Measurements from ENCODE around the gene ERBB2.
A peak's percentile ranks its signal among the peaks of the same experiment; 100 is the strongest.

The ERBB2 gene

DNA sequence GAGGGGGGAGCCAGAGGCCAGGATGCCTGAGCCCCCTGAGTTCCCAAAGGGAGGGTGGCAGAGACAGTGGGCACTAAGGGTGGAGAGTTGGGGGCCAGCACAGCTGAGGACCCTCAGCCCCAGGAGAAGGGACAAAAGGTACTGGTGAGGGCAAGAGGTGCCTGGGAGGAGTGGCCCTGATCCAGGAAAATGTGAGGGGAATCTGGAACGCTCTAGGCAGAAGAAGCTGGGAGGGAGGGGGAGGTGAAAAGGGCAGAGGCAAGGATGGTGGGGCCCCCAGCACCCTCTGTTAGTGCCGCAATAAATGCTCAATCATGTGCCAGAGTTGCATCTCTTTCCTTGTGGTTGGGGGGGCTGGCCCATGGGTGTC, 33.6 kb upstream of the ERBB2 start:
- DNase-seq, result no peak

DNA sequence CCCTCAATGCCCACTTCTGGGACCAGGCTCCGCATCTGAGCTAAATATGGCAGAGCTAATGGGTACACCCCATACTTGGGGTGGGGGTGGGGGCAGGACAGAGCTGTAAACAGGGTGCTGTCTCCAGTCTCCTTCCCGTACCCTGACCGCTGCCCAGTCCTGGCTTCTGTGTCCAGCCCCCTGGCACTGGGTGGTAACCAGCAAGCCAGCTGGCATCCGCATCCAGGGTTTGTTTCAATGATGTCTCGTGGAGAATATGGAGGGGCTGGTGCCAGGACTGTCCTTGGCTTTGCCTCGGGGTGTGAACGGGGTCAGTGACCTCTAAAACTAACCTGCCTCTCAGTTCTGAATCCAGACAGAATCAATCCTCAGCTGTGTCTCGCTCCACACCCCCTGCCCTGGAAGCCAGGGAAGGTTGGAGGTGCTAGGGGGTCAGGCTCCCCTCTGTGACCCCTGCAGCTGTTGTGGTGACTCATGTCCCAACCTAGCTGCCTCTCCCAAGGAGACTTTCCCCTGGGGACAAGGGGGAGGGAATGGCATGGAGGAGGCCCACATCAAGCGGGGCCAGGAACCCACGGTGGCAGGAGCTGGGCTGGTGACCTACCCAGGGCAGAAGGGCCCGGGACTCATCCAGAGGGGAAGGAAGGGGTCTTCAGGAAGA, 33.1 kb upstream of the ERBB2 start:
- no peak for DNase-seq

DNA sequence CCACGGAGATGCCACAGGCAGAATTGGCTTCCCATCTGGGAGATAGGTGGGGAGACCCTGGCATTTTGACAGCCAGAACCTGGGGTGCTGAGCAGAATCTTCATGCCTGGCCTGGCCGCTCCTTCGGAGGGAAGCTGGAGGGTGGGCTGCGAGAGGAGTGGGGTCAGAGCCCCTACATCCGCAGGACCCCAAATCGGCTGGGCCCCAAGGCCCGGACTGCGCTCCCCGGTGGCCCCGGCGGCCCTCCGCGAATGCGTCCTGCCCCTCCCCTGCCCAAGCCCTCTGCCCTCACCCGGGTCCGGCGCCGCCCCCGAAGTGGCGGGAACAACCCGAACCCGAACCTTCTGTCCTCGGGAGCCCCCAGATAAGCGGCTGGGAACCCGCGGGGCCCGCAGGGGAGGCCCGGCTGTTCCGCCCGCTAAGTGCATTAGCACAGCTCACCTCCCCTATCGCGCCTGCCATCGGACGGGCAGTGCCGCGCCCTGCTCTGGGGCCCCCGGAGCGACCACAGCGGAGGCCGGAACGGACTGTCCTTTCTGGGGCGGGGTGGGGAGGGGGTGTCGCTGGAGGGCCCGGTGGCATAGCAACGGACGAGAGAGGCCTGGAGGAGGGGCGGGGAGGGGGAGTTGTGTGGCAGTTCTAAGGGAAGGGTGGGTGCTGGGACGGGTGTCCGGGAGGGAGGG, 32.5 kb upstream of the ERBB2 start:
- no peak for DNase-seq

DNA sequence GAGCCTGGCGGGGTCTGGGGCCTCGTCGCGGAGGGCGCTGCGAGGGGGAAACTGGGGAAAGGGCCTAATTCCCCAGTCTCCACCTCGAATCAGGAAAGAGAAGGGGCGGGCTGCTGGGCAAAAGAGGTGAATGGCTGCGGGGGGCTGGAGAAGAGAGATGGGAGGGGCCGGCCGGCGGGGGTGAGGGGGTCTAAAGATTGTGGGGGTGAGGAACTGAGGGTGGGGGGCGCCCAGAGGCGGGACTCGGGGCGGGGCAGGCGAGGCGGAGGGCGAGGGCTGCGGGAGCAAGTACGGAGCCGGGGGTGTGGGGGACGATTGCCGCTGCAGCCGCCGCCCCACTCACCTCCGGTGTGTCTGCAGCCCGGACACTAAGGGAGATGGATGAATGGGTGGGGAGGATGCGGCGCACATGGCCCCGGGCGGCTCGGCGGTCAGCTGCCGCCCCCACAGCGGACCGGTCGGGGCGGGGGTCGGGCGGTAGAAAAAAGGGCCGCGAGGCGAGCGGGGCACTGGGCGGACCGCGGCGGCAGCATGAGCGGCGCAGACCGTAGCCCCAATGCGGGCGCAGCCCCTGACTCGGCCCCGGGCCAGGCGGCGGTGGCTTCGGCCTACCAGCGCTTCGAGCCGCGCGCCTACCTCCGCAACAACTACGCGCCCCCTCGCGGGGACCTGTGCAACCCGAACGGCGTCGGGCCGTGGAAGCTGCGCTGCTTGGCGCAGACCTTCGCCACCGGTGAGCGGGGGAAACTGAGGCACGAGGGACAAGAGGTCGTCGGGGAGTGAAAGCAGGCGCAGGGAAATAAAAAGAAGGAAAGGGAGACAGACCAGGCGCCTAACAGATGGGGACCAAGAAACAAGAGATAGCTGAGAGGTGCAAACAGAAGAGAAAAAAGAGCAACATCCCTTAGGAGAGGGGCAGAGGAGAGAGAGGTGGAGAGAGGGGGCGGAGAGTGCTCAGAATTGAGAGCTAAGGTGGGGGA, 31.6 kb upstream of the ERBB2 start, which contains the start of gene PNMT:
PNMT (plus strand) TSS at position 509 of the 980 bp plus-strand sequence; CDS start at position 532, 23 bp downstream.
- DNase-seq, result peak; percentile 53 to 70

DNA sequence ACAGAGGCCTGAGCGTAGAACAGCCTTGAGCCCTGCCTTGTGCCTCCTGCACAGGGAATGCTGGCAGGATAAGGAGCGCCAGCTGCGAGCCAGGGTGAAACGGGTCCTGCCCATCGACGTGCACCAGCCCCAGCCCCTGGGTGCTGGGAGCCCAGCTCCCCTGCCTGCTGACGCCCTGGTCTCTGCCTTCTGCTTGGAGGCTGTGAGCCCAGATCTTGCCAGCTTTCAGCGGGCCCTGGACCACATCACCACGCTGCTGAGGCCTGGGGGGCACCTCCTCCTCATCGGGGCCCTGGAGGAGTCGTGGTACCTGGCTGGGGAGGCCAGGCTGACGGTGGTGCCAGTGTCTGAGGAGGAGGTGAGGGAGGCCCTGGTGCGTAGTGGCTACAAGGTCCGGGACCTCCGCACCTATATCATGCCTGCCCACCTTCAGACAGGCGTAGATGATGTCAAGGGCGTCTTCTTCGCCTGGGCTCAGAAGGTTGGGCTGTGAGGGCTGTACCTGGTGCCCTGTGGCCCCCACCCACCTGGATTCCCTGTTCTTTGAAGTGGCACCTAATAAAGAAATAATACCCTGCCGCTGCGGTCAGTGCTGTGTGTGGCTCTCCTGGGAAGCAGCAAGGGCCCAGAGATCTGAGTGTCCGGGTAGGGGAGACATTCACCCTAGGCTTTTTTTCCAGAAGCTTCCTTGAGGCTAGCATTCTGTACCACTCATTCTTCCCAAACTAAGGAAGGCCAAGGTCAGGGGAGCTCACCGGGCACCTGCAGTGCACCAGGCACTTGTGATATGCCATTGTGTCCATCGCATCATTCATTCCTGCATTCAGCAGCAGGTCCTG, 29.7 kb upstream of the ERBB2 start:
- DNase-seq, result no peak

DNA sequence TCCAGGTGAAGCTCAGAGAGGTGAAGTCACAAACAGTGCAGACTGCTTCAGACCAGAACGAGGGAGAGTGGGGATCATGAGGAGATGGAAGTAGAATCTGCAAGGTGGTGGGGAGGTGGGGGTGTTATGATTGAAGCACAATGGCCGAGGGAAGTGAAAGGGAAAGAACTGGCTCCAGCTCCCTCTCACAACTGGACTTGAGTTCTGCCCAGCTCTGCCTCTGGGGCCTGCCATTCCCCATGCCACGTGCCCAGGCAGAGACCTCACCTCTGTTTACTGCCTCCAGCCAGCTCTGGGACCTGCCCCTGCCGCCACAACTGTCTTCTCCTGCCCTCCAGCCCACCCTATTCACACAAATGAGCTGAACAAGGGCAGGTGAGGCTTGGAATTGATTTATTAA, 29.1 kb upstream of the ERBB2 start:
- no peak for DNase-seq

DNA sequence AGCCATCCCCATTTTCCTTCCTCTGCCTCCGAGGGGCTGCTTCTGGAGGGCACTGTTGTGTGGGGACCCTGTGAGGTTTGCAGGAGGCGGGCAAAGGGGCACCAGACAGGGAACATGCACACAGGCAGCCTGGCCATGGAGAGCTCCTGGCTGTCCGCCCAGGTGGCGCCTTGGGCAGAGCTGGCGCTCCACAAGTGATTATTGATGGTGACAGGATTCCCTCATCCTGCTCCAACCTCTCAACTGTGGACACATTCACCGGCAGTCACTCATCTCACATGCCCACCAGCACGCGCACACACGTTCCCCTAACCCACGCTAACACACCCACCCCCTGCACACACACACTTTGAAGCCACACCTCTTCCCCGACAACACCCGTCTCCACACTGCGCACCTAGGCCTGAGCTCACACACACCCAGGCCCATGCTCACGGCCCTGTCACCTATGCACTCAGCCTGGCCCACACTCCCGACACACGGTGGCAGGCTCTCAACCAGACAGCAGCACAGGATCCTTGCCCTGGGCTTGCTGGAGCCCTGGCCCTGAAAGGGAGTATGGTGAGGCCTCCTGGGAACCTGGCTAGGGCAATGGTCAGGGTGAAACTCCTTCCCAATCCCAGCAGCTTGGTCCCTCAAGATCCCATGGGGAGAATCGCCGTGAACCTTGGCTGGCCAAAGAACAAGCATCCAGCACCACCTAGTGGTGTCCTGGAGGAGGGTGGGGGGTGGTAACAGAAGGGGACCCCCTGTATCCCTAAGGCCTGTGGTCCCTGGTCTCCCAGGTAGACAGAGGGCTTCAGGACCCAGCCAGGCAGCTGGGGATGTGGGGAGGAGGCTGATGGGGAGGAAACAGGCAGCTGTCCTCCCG, 28.0 kb upstream of the ERBB2 start:
- no peak for DNase-seq

DNA sequence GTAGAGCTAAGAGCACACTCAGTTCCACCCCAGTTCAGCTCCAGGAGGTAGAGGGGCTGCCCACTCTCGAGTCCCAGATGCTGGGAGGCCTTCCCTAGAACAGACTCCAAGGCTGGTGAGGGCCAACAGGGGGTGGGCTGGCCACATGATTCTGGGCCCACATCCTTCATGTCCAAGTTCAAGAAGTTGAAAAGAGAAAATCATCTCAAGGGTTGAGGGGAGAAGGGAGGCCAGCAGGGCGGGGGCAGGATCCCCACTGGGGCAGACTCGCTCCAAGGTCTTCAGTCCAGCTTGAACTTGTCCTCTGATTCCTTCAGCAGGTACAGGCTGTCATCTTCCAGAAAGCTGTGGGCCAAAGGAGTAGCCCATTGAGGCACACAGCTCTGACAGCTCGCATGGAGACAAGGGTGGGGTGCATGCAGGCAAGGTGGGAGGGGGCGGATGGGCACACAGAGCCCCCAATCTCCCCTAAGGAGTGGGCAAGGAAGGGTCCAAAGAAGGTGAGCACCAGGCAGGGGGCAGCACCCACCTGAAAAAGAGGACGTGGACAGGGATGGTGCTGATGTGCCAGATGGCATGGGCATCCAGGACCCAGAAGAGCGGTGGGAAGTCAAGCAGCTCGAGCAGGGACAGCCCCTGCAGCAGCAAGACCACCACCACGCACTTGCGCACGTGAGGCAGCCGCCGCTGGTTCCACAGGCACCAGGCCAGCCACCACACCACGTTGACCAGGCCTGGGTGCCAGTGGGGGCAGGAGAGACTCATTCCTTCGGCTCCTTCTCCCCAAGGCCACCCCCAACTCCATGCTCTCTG, 27.1 kb upstream of the ERBB2 start:
- DNase-seq, result no peak

DNA sequence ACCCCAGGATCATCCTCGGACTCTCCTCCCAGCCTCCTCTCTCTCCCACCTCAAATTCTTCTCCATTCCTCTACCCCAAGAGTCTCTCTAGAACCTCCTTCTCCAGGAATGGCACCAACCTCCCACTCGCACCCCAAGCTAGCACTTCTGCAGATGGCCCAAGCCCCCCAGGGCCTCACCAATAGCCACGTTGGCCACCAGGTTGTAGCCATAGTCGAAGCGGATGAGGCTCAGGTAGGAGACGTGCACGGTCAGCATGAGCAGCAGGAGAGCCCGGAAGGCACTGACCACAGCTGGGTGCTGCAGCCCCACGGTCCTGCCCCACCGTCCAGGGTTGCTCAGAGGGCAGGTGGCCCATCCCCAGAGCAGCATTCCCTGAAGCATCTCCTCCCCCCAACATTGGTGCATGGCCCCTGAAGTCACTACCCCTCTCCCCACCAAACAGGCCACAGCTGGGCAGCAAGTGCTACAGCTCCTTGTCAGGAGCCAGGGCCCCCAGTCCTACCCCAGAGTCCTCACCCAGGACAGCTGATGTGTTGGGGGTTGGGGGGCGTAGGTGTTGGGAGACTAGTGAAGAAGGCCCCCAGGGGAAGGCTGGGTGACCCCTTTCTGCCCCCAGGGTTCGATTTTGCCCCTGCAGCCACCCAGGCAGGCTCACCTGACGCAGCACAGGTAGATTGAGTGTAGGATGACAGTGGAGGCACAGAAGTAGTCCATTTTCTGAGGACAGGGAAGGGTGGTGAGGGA, 26.4 kb upstream of the ERBB2 start:
- DNase-seq, result no peak

DNA sequence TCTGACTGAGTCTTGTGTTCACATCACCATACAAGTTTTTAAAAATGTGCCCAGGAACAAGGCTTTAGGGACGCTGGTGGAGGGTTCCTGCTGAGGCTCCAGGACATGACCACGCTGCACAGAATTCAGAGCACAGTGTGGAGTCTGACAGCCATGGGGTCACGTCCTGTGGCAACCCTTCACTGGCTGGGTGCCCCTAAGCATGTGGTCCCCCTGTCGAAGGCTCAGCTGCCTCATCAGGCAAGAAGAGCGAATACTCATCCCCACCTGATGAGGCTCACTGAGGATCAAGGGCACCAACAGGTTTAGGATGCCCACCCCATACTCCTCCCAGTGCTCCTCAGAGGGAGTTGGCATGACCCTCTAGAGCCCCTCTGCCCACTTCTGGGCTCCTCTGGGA, 25.7 kb upstream of the ERBB2 start:
- DNase-seq, result no peak

DNA sequence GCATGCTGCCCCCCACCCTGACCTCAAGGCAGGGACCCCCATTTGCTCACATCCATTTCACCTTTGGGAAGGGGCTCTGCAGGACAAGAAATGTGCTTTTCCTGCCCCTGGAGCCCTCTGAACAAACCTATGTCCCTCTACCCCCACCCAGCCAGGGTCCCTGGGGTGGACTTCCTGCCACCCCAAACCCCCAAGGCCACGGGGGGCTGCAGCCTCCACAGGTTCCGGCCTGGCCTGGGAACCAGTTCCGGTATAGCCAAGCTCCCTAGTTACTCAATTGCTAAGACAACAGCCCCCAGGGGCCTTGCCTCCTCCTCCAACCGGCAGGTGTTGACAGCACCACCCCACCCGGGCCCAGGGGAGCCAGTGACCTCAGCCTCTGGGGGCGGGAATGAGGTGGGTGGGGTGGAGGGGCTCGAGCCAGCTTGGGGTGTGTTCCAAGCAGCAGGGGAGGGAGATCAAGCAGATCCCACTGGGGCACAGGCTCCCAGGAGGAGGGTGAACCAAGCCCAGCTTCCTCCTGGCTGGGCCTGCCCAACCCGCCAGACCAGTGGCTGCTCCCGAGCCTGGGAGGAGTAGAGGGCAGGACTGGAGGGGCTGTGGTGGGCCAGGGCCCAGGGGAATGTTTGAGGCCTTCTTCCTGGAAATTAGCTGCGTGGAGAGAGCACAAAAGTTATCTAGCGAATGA, 25.0 kb upstream of the ERBB2 start:
- no peak for DNase-seq

DNA sequence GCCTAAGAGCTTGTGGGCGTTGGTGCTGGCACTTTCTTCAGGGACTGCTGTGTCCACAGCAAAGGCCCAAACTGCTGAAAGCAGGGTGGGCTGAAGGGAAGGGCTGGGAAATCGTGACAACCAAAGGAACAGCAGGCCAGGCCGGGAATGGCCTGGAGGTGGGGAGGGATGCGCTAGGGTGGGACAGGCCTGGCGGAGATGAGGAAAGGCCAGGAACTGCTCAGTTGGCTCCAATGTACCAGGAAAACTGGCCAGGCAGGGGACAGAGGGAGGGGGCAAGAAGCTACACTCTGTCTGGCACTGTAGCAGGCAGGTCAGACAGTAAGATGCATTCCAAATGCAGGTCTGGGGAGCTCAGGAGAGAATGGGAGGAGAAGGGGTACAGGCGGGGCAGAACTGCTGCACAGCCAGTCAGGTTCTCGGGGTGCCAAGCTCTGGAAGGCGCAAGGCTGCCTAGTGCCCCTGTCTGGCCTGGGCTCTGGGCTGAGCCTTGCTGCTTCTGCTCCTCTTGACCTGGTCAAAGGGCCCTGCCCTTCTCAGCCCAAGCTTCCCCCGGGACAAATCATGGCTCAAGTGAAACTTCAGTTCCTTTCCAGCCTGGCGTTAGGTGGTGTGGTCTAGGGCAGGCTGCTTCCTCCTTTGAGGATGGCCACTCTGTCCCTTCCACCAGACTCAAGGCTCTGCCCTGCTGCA, 24.3 kb upstream of the ERBB2 start:
- no peak for DNase-seq

DNA sequence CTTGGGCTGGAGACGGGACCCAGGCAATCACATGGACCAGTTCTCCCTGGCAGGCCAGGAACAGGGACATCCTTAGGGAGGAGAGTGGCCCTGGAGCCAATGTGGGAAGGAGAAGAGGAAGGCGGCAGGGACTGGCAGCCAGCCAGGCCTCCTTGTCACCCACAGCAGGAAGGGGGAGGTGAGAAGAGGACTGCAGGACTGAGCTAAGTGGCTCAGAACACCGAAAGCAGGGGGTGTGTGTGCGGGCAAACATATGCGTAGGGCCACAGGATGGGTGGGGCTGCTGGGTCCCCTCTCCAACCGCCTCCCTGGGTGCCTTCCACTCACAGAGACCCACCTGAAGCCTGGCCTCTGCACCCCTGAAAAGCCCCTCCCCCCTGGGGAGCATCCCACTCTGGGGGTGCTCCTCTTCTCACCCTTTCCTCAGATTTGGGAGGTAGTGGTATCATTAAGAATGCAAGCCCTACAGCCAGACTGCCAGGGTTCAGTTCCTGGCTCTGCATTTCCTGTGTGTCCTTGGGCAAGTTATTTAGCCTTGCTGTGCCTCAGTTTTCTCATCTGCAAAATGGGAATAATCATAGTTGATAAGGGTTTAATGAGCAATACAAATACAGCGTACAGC, 23.6 kb upstream of the ERBB2 start:
- peak in 1 of 2 donors; percentile 31 for DNase-seq

DNA sequence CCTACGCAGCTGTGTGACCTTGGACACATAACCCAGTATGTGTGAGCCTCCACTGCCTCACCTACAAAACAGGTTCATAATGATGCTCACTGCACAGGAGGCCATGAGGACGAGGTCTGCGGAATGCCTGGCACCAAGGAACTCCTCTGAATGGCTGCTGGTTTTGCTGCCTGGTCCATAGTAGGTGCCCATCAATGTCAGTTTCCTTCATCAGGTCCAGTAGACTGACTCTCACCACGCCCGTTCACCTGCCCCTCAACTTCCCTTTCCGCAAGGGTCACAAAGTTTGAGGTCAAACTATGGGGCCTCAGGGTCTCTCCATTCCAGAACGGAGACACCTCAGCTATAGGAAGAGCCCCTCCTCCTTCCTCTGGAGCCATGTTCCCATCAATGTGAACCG, 22.8 kb upstream of the ERBB2 start:
- no peak for DNase-seq

DNA sequence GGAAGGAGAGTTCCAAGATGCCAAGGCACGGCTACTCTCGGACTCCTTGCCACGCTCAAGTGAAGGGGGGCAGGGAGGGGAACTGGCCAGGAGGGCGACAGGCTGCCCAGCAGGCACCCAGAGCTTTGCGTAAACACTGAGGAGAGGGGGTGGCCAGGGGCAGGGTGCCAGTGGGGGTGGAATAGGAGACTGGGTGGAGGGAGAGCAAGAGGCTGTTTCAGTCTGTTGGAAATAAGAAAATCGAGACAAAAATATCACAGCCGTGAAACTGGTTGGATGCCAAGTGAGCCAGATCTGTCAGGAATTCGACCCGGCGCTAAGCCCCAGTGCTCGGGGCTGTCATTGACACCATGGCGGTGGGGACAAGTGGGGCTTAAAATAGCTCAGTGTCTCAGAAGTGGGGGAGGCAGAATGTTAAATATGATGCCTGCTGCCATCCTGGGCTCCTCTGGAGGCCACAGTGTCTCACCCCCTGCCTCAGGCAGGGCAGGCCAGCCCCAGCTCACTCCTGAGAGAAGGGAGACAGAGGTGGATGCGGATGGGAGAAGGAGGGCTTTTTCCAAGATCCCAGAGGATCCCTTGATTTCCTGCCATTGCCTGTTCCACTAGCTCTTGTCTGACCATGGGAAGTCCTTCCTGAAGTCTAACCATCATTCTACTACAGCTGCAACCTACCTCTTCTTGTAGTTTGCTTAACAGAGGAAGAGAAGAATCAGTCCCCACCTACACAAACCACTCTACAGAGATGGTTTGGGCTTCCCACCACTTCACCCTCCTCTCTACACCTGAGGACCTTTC, 22.1 kb upstream of the ERBB2 start:
- DNase-seq, result no peak

DNA sequence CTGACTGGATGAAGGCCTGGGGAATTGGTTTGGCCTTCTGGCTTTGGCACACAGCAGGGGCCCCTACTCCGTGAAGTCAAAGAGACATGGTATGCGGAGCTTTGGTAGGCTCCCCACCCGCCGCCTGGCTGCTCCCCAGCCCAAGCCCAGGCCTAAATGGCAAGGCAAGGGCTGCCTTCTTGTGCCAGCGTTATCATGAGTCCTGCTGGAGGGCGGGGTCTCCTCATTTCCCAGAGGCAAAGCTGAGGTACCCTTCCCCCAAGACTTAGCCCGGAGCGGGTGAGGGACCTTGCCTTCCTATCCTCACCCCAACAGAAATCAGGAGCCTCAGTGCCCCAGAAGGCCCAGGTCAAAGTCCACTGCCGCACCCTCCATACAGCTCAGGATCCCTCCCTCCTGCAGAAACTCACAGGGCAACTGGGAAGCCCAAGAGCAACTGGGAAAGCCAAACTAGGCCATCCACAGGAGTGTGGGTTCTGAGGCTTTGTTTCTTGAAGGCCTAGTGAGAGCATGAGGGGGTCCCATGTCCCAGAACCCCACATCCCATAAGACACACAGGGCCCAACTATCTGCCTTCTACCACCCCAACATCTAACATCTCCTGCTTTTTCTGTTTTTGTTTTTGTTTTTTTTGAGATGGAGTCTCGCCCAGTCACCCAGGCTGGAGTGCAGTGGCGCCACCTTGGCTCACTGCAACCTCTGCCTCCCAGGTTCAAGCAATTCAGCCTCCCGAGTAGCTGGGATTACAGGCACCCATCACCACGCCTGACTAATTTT, 21.3 kb upstream of the ERBB2 start:
- no peak for DNase-seq

All from activated CD4-positive, alpha-beta T cell treated with anti-CD3 and anti-CD28 coated beads for 4 hours (primary cell).